OCI-LY7 (cell line): Measurements from ENCODE around the gene RBM20.

ENCODE experiments used
- EZH2phosphoT487 ChIP-seq: fragments of 200-600 bp; sonication (generic); IDR thresholded peaks from 2 replicates; pipeline ENCODE4 v1.6.1; 2018; ENCODE audit warnings: low read depth, borderline replicate concordance, mild to moderate bottlenecking, mixed run types, antibody characterized with exemption, low read length, moderate library complexity, mixed read lengths
- TF ChIP-seq, protein P1 (sequence below): fragments of 200-600 bp; sonication (generic); conservative IDR thresholded peaks from 2 replicates; pipeline ENCODE4 v1.5.1; 2014; ENCODE audit warnings: mild to moderate bottlenecking, antibody characterized with exemption, low read length, moderate library complexity, mixed read lengths

DNA sequence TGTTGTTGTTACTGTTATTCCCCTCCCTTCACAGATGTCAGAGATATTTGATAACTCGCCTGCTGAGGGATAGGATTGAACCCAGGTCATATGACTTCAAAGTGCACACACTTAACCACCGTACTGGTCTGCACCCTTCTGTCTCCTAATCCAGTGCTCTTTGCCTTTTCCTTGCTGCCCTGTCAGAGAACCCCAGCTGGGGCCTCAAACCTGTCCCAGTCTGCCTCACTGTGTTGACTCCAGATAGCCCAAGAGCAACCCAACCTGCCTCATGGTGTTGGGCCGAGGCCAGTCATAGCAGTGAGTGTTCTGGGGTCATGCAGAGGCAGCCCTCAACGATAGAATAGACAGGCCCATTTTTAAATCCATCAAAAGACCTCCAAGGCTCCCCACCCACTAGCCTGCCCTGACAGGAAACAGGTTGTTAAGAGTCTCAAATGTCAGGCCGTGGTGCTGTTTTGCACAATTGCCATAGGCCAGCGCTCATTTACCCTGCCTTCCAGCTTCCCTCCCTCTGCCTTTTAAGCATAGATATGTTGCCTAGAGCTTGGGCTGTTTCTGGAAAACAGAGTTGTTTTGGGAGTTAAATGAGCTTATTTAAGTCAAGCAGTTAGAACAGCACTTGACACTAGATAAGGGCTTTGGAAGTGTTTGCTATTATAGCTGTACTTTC is 190.6 kb downstream of the RBM20 start:
- TF ChIP-seq, protein P1, sequence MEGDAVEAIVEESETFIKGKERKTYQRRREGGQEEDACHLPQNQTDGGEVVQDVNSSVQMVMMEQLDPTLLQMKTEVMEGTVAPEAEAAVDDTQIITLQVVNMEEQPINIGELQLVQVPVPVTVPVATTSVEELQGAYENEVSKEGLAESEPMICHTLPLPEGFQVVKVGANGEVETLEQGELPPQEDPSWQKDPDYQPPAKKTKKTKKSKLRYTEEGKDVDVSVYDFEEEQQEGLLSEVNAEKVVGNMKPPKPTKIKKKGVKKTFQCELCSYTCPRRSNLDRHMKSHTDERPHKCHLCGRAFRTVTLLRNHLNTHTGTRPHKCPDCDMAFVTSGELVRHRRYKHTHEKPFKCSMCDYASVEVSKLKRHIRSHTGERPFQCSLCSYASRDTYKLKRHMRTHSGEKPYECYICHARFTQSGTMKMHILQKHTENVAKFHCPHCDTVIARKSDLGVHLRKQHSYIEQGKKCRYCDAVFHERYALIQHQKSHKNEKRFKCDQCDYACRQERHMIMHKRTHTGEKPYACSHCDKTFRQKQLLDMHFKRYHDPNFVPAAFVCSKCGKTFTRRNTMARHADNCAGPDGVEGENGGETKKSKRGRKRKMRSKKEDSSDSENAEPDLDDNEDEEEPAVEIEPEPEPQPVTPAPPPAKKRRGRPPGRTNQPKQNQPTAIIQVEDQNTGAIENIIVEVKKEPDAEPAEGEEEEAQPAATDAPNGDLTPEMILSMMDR: no peak
- TF ChIP-seq EZH2phosphoT487: no peak
